PC-9 (cell line): ENCODE data around the gene IL1RL2. TPM values are rescaled to one million over a fixed set of nuclear protein-coding genes. Genes with fewer than 3 reads are reported as not detected.

Experiments
- BruUV-seq: library from RNA; stranded (reverse); fragments of 400-500 nt; replicated peaks from 2 replicates; lab custom pipeline; 2021; lab: Mats Ljungman, UMichigan
- CTCF ChIA-PET: fragments of 300-600 bp; sonication (Branson Sonifier 250); formaldehyde crosslinking; loops from one replicate; lab custom pipeline; 2022; ENCODE audit warnings: antibody characterized with exemption; lab: Charles Lee
- POLR2A ChIA-PET: fragments of 300-600 bp; sonication (Branson Sonifier 250); formaldehyde crosslinking; loops from one replicate; lab custom pipeline; 2022; ENCODE audit warnings: antibody characterized with exemption; ENCODE audit not compliant: unreplicated experiment; lab: Charles Lee
- DNase-seq, 2 experiments: peaks; one replicate each; pipeline versions ENCODE4 v3.0.0 to v3.0.0-alpha.2; 2015 to 2022; ENCODE audit warnings: mixed read lengths in 1 of 2
- H2AFZ ChIP-seq: fragments of 200-600 bp; sonication (generic); 2 replicates; pipeline ENCODE4 v1.8.1; 2017; ENCODE audit warnings: antibody characterized with exemption
- H3F3A ChIP-seq: fragments of 200-600 bp; sonication (generic); 2 replicates; pipeline ENCODE4 v1.8.1; 2017; ENCODE audit warnings: antibody characterized with exemption, mild to moderate bottlenecking, low read depth; ENCODE audit not compliant: insufficient read depth
- H3K27ac ChIP-seq: fragments of 200-600 bp; sonication (generic); 2 replicates; pipeline ENCODE4 v1.6.1; 2016; ENCODE audit warnings: mixed run types
- H3K27me3 ChIP-seq: fragments of 200-600 bp; sonication (generic); 2 replicates; pipeline ENCODE4 v1.6.1; 2016; ENCODE audit warnings: low read depth, mixed run types; ENCODE audit not compliant: insufficient read depth
- H3K36me3 ChIP-seq: fragments of 200-600 bp; sonication (generic); 2 replicates; pipeline ENCODE4 v1.6.1; 2016; ENCODE audit warnings: low read depth, mixed run types
- H3K4me1 ChIP-seq: fragments of 200-600 bp; sonication (generic); replicated peaks from 2 replicates; pipeline ENCODE4 v1.6.1; 2016; ENCODE audit warnings: mixed run types; ENCODE audit not compliant: insufficient read depth
- H3K4me2 ChIP-seq: fragments of 200-600 bp; sonication (generic); 2 replicates; pipeline ENCODE4 v1.6.1; 2017; ENCODE audit warnings: mixed run types
- H3K4me3 ChIP-seq: fragments of 200-600 bp; sonication (generic); 2 replicates; pipeline ENCODE4 v1.6.1; 2016; ENCODE audit warnings: mixed run types
- H3K79me2 ChIP-seq: fragments of 200-600 bp; sonication (generic); 2 replicates; pipeline ENCODE4 v1.6.1; 2017; ENCODE audit warnings: low read depth, mixed run types
- H3K9me2 ChIP-seq: fragments of 200-600 bp; sonication (generic); 2 replicates; pipeline ENCODE4 v1.8.1; 2017; ENCODE audit warnings: mild to moderate bottlenecking; ENCODE audit not compliant: insufficient read depth
- H3K9me3 ChIP-seq: fragments of 200-600 bp; sonication (generic); 2 replicates; pipeline ENCODE4 v1.8.1; 2016; ENCODE audit warnings: low read depth; ENCODE audit not compliant: insufficient read depth
- H4K20me1 ChIP-seq: fragments of 200-600 bp; sonication (generic); 2 replicates; pipeline ENCODE4 v1.8.1; 2017; ENCODE audit not compliant: insufficient read depth
- EZH2 ChIP-seq: fragments of 200-600 bp; sonication (generic); IDR thresholded peaks from 2 replicates; pipeline ENCODE4 v1.8.0; 2017; ENCODE audit warnings: antibody characterized with exemption, low read depth
- intact Hi-C: fragments of 100-400 bp; cut with micrococcal nuclease; formaldehyde crosslinking; loops from one replicate; pipeline ENCODE4 v1.10.0; 2022; ENCODE audit not compliant: unreplicated experiment
- total RNA-seq: library from RNA; stranded (reverse); gene quantifications from 2 replicates; pipeline ENCODE4 v1.2.3, GENCODE V29; 2021
- TF ChIP-seq, protein P1 (sequence below): fragments of 200-600 bp; sonication (generic); conservative IDR thresholded peaks from 2 replicates; pipeline ENCODE4 v1.6.1; 2017; ENCODE audit warnings: mixed run types, antibody characterized with exemption, mild to moderate bottlenecking, moderate library complexity

The IL1RL2 gene
- total RNA-seq, 1 experiment from 2014 or later, result 1.9 TPM

DNA sequence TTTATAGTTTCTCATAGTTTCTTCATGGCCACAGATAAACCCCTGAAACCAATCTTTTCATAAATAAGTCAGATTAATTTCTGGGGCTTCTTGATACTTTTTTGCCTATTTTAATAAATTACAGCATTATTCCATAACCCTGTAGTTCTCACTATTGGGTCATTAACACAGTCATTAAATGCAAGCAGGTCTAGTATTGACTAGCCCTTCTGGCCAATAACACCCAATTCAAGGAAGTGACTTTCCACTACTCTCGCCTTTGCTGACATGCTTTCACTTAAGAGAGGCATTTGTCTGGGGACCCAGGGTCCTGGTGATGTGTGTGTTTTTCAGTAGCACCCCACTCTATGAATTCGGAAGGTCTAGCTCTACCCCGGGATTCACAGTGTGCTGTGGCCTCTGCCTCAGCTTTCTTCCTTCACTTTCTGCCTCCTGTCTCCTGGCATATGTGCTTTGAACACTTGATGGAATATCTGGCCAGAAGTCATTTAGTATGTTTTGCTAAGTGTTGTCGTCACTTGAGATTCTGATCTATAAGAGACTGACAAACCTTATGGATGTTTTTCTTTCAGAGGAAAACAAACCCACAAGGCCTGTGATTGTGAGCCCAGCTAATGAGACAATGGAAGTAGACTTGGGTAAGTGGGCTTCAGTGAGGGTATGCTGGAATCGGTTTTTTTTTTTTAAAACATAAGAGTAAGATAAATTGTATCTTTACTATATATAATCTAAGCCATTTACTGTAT, 18.6 kb upstream of the IL1RL2 start:
- ChIA-PET POLR2A (no interaction called here), CTCF (no interaction called here)
- no TSS peak for BruUV-seq
- no peaks in the 10 kb centered on the region for H3K4me1 ChIP-seq
- H3K9me3 ChIP-seq, result no peaks in the 10 kb centered on the region
- no peaks in the 10 kb centered on the region for H3K36me3 ChIP-seq
- H3F3A ChIP-seq, result no peaks in the 10 kb centered on the region
- H2AFZ ChIP-seq, result no peak overlapping the region
- DNase-seq, result no peak
- H4K20me1 ChIP-seq, result no peaks in the 10 kb centered on the region
- H3K9me2 ChIP-seq, result no peaks in the 10 kb centered on the region
- intact Hi-C loops, result loop anchor here (5.0 to 10.0 kb wide), 3 partner anchors 74 to 286 kb away; no protein-coding TSS in a partner anchor
- no peaks in the 10 kb centered on the region for H3K79me2 ChIP-seq
- no peak overlapping the region for H3K4me3 ChIP-seq
- TF ChIP-seq EZH2, result no peak
- TF ChIP-seq, protein P1, sequence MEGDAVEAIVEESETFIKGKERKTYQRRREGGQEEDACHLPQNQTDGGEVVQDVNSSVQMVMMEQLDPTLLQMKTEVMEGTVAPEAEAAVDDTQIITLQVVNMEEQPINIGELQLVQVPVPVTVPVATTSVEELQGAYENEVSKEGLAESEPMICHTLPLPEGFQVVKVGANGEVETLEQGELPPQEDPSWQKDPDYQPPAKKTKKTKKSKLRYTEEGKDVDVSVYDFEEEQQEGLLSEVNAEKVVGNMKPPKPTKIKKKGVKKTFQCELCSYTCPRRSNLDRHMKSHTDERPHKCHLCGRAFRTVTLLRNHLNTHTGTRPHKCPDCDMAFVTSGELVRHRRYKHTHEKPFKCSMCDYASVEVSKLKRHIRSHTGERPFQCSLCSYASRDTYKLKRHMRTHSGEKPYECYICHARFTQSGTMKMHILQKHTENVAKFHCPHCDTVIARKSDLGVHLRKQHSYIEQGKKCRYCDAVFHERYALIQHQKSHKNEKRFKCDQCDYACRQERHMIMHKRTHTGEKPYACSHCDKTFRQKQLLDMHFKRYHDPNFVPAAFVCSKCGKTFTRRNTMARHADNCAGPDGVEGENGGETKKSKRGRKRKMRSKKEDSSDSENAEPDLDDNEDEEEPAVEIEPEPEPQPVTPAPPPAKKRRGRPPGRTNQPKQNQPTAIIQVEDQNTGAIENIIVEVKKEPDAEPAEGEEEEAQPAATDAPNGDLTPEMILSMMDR, result no peak
- H3K4me2 ChIP-seq, result no peak overlapping the region
- no peak overlapping the region for H3K27ac ChIP-seq
- no peaks in the 10 kb centered on the region for H3K27me3 ChIP-seq

DNA sequence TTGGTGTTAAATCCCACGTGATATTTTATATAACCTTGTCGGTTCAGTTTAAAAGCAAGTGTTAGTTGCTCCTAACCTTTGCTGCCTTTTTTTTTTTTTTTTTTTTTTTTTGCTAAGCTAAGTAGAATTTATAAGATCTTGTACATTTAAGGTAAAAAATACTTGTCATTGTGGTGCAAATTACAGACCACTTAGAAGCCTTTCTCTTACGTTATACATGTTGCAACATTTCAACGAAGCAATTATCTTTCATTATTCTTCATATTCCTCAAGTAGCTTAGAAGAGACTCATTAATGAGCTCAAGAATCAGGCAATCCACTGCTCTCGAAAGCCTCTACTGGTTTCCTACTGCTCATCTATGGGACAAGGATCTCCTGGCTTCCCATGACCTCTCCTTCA, 14.9 kb upstream of the IL1RL2 start:
- Histone ChIP-seq H3K36me3 (no peaks in the 10 kb centered on the region), H3K27ac (no peak overlapping the region), H3K4me1 (no peaks in the 10 kb centered on the region), H3K9me3 (no peaks in the 10 kb centered on the region), H3K9me2 (no peaks in the 10 kb centered on the region), H2AFZ (no peak overlapping the region), H3K79me2 (no peaks in the 10 kb centered on the region), H4K20me1 (no peaks in the 10 kb centered on the region), H3K4me2 (no peak overlapping the region), H3K27me3 (no peaks in the 10 kb centered on the region), H3F3A (no peaks in the 10 kb centered on the region), H3K4me3 (no peak overlapping the region)
- no TSS peak for BruUV-seq
- ChIA-PET CTCF (no interaction called here), POLR2A (no interaction called here)
- TF ChIP-seq, protein P1, result no peak
- no peak for TF ChIP-seq EZH2
- intact Hi-C loops, result no loop called here
- DNase-seq, result no peak

DNA sequence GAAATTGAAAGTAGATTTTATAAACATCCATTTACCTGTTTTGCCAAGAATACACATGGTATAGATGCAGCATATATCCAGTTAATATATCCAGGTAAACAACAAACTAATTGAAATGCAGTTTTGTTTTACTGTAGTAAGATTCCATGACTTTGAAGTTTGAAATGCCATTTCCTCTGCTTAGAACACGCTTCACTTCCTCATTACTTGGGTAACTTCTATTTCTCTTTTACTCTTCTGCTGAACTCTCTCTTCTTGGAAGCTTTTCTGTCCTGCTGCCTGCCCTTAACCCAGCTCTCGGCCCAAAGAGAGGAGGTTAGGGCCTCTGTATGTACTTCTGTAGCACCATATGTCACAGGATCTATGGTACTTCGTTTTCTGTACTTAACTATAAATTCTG, 14.1 kb upstream of the IL1RL2 start:
- TF ChIP-seq, protein P1, result no peak
- TF ChIP-seq EZH2, result no peak
- no peaks in the 10 kb centered on the region for H3F3A ChIP-seq
- CTCF ChIA-PET, result no interaction called here
- H3K4me2 ChIP-seq, result no peak overlapping the region
- no peaks in the 10 kb centered on the region for H3K9me3 ChIP-seq
- H2AFZ ChIP-seq, result no peak overlapping the region
- H3K27ac ChIP-seq, result no peak overlapping the region
- H3K4me3 ChIP-seq, result no peak overlapping the region
- BruUV-seq, result no TSS peak
- no peaks in the 10 kb centered on the region for H3K9me2 ChIP-seq
- POLR2A ChIA-PET, result no interaction called here
- no peaks in the 10 kb centered on the region for H3K36me3 ChIP-seq
- no peak for DNase-seq
- intact Hi-C loops, result no loop called here
- H3K79me2 ChIP-seq, result no peaks in the 10 kb centered on the region
- no peaks in the 10 kb centered on the region for H3K4me1 ChIP-seq
- H4K20me1 ChIP-seq, result no peaks in the 10 kb centered on the region
- no peaks in the 10 kb centered on the region for H3K27me3 ChIP-seq
